DMS53 (cell line): ENCODE results near the gene TRANK1.
"Not testable (repeated sequence)": the region's sequence is repeated elsewhere in the genome, so short reads cannot be mapped to it uniquely, and the experiment has no call there.

Source experiments
- DNase-seq: peaks from one replicate; lab custom pipeline; 2025; lab: John Stamatoyannopoulos, UW

TRANK1 gene

DNA sequence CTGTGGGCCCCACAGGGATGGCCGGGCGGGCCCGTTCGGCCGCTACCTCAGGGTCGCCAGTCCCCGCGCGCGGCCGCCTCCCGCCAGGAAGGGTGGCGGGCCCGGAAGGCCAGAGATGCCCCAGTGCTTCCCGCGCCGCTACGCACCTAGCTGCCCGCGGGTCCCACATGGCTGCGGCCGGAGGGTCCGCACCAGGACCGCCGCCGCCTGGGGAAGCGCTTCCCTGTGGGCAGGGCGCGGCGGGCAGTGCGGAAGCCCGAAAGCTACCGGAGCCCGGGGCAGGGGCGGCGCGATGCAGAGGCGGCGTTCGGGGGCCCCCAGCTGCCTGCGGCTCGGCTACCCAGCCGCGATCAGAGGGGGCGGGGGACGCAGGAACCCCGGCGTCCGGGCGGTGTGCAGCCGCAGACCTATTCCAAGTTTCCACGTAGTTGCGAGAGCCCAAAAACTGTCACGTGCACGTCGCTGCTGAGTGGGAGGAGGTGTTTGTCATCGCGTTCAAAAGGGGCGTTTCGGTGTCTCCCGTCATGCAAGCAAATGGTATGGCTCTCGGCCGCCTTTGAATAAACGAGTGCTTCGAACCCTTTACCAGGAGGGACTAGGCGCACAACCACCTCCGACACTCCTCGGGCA lies at the start of gene TRANK1:
TRANK1 (minus strand) TSS at position 414 of the 630 bp plus-strand sequence; CDS start at position 169, 245 bp downstream.
- peak; percentile 45 for DNase-seq

DNA sequence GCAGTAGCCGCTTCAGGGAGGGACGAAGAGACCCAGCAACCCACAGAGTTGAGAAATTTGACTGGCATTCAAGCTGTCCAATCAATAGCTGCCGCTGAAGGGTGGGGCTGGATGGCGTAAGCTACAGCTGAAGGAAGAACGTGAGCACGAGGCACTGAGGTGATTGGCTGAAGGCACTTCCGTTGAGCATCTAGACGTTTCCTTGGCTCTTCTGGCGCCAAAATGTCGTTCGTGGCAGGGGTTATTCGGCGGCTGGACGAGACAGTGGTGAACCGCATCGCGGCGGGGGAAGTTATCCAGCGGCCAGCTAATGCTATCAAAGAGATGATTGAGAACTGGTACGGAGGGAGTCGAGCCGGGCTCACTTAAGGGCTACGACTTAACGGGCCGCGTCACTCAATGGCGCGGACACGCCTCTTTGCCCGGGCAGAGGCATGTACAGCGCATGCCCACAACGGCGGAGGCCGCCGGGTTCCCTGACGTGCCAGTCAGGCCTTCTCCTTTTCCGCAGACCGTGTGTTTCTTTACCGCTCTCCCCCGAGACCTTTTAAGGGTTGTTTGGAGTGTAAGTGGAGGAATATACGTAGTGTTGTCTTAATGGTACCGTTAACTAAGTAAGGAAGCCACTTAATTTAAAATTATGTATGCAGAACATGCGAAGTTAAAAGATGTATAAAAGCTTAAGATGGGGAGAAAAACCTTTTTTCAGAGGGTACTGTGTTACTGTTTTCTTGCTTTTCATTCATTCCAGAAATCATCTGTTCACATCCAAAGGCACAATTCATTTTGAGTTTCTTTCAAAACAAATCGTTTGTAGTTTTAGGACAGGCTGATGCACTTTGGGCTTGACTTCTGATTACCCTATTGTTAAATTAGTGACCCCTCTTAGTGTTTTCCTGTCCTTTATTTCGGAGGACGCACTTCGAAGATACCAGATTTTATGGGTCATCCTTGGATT lies 48.8 kb upstream of the TRANK1 start, which contains the start of gene MLH1:
MLH1 (plus strand) TSS at position 193 of the 958 bp plus-strand sequence; CDS start at position 223, 30 bp downstream.
- no peak for DNase-seq

DNA sequence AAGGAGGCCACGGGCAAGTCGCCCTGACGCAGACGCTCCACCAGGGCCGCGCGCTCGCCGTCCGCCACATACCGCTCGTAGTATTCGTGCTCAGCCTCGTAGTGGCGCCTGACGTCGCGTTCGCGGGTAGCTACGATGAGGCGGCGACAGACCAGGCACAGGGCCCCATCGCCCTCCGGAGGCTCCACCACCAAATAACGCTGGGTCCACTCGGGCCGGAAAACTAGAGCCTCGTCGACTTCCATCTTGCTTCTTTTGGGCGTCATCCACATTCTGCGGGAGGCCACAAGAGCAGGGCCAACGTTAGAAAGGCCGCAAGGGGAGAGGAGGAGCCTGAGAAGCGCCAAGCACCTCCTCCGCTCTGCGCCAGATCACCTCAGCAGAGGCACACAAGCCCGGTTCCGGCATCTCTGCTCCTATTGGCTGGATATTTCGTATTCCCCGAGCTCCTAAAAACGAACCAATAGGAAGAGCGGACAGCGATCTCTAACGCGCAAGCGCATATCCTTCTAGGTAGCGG lies 48.0 kb upstream of the TRANK1 start, which contains the start of gene EPM2AIP1:
EPM2AIP1 (minus strand) TSS at position 326 of the 520 bp plus-strand sequence; CDS start at position 272, 54 bp downstream.
- no peak for DNase-seq

DNA sequence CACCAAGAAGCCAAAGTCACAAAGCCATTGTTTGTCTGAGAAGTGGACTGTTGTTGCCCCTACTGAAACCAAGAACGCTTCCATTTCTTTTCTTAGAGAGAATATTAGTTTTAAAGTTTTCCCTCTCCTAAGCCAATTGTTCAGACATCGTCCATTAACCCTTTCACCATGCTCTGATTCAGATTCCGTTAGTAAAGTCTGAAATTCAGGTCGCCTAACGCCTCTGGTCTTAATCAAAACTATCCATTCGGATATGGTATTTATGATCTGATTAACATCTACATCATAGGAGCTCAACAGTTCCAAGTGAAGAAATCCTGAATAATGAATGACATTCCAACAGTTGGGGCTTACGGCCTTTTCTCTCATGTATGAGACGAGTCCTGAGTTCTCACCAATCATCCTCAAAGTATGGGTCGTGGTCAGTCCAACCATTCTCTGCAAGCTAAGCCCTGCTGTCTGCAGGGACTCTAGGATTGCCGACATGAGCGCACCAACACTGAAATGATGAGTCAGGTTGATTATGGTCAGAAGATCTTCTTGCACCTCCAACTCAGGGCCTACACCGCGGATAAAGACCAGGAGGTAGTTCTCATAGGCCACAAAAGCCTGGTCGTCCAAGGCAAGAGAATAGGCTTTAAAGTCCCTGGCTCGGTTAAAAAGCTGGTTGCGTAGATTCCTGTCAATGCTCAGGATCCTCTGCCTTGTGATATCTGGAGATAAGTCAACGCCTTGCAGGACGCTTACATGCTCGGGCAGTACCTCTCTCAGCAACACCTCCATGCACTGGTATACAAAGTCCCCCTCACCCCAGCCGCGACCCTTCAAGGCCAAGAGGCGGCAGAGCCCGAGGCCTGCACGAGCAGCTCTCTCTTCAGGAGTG lies 47.3 kb upstream of the TRANK1 start:
- DNase-seq: no peak

DNA sequence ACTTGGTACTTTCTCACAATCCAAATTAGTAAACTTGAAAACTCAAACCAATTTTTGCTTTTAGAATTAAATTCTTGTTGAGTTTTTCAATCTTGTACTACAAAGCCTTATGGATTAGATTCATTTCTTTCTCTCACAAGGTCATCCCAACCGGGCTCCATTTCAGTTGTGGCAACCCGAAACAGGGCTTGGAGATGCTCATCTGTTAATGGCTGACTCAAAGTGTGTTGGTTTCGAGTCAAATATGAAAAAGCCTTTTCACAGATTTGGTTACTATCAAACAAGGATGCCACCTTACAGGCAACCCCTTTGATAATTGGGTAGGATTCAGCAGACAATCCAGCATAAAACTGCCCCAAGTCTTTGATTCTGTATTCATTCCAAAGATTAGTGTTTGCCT lies 46.3 kb upstream of the TRANK1 start:
- no peak for DNase-seq

DNA sequence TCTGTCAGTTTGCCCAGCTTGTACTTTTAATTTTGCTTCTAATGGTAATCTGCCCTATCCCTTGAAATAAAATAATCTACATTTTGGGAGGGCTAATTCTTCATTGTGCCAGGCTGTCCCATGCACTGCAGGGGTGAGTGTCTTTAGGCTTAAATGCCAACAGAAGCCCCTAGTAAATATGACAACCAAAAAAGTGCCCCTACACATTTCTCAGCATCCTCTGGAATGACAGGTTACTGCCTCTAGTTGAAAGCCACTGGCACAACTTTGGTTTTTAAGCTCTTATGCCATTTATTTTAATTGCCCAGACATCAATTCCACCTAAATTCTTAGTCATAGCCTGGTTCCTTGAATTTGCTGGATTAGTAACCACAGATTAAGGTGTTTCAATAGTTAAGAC lies 44.7 kb upstream of the TRANK1 start:
- no peak for DNase-seq

DNA sequence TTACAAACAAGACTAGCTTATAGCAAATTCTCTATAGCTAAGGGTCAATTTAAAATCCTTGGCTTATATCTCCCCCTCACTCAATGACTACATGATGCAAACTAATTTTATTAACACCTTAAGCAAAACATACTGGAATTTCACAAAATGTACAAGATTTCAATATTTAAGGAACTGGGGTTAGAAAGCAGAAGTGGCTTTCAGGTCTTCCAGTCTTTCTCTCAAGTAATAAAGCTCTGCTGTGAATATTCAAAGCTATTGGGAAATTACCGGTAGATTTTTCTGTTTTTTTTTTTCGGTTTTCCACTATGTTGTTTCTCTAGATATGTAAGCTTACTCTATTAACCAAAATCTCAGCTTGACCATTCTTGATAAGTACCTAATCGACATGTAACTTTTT lies 44.2 kb upstream of the TRANK1 start:
- DNase-seq: no peak

DNA sequence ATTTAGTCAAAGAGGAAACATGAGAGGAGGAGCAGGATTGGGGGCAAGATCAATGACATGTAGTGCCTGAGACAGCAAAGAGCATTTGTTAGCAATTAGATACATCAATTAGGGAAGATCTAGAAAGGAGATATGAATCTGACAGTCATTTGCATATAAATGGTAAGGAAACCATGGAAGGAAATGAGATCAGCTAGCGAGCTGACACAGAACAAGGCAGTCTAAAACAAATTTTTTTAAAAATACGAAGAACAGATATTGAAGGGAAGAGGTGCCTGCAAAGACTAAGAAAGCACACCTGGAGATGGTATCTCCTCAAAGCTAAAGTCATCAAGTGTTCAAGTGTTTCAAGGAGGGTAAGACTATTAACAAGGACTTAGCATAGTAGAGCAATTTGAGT lies 43.5 kb upstream of the TRANK1 start:
- no peak for DNase-seq

DNA sequence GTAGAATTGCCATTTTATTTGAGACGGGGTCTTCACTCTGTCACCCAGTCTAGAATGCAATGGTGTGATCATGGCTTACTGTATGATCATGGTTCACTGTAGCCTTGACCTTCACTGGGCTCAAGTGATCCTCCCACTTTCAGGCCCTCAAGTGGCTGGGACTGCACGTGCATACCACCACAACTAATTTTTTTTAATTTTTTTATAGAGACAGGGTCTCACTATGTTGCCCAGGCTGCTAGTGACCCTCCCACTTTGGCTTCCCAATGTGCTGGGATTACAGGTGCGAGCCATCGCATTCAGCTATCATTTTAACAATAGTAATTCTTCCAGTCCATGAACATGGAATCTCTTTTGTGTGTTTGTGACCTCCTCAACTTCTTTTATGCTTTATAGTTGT lies 36.2 kb upstream of the TRANK1 start:
- DNase-seq: no peak

DNA sequence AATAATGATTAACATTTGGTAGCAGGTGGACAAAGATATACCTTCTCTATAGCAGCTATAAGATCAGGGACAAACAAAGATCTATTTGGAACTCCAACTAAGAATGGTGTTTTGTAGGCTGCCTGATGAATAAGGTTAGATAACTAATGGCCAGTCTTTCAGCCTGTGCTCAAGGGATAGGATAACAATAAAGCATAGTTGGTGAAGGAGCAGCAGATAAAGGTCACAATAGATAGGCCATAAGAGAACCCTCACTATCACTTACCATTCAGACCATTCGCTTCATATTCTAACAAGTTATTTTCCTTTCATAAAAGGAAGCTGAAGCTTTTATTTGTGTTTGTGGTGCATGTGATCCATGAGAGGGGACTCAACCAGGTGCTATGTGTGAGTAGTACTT lies 28.3 kb upstream of the TRANK1 start:
- no peak for DNase-seq

DNA sequence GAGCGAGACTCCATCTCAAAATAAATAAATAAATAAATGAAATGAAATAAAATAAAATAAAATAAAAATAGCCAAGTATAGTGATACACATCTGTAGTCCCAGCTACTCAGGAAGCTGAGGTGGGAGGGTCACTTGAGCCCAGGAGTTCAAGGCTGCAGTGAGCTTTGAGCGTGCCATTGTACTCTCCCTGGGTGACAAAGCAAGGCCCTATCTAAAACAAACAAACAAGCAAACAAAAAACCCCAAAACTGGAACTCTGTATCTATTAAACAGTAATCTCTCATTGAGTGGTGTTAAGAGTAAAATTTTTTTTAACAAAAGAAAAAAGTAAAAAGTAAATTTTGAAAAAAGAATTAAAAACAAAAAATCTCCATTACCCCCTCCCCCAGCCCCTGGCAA lies 27.3 kb upstream of the TRANK1 start:
- no peak for DNase-seq

DNA sequence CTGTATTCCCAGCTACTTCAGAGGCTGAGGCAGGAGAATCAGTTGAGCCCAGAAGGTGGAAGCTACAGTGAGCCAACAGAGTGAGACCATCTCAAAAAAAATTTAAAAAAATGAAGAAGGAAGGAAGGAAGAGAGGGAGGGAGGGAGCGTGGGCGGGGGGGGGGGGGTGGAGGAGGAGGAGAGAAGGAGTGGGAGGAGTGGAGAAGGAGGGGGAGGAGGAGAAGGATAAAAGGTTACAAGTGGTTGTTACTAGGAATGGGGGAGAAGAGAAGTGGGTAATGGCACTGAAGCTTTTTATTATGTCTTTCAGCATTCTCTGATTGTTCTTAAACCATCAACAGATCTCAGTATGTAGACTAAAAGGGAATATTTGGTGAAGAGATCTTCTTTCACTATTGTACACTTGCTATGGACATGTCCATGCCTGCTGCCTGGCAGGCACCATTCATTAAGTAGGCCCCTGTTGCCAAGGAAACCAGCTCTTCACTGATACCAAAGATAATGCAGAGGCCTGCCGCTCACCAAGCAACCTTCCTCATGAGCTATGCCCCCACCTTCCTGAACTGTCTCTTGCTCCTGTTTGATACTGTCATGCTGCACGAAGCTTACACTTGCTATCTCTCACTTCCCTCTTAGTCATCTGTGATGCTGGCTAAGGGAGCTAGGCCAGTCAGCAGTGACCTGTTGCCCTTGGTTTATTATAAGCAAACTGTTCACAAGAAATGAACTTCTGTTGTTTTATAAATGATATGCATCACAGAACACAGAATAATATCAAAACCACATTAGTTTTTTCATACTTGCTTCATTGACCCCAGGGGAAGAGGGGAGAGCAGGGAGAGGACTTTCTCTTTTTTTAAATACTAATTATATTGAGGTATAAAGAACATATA lies 24.9 kb upstream of the TRANK1 start:
- peak; percentile 92 for DNase-seq

DNA sequence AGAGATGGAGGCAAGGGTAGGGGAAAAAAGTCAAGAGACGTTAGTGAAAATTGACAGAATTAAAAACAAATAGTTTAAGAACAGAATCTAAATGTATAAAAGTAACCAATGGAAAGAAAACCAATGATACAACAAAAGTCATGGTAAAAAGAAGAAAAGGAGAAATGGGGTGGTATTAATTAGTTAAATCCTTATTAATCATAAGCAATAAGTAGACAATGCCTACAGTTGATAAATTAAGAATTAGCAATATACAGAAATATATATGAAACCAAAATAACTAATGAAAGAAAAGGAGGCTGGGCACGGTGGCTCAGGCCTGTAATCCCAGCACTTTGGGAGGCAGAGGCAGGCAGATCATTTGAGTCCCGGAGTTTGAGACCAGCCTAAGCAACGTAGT lies 24.2 kb upstream of the TRANK1 start:
- no peak for DNase-seq

DNA sequence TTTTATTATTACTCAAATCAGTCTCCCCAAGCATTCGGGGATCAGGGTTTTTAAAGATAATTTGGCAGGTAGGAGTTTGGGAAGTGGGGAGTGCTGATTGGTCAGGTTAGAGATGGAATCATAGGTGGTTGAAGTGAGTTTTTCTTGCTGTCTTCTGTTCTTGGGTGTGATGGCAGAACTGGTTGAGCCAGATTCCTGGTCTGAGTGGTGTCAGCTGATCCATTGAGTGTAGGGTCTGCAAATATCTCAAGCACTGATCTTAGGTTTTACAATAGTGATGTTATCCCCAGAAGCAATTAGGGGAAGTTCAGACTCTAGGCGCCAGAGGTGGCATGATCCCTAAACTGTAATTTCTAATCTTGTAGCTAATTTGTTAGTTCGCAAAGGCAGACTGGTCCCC lies 20.6 kb upstream of the TRANK1 start:
- peak; percentile 76 for DNase-seq

DNA sequence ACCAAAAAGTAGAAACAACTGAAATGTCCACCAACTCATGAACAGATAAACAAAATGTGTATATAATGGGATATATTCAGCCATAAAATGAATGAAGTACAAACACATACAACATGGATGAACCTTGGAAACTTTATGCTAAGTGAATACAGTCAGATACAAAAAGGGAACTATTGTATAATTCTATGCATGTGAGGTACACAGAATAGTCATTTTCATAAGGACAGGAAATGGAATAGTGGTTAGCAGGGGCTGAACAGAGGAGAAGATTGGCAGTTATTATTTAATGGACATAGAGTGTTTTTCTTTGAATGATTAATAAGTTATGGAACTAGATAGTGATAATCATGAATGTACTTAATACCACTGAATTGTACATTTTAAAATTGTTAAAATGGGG lies 20.0 kb upstream of the TRANK1 start:
- no peak for DNase-seq

DNA sequence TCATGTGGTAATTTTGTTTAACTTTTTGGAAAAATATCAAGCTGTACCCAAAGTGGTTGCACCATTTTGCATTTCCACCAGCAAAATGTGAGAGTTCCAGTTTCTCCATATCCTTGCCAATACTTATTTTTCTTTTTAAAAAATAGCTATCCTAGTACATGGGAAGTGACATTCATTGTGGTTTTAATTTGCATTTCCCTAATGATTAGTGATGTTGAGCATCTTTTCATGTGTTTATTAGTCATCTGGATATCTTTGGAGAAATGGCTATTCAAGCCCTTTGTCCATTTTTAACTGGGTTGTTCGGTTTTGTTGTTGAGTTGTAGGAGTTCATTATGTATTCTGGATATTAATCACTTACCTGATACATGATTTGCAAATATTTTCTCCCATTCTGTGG lies 19.5 kb upstream of the TRANK1 start:
- no peak for DNase-seq

DNA sequence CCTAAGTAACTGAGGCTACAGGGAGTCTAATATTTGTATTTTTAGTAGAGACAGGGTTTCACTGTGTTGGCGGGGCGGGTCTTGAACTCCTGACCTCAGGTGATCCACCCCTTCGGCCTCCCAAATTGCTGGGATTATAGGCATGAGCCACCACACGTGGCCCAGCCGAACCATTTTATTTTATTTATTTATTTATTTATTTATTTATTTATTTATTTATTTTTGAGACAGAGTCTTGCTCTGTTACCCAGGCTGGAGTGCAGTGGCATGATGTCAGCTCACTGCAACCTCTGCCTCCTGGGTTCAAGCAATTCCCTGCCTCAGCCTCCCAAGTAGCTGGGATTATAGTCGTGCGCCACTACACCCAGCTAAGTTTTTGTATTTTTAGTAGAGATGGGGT lies 18.2 kb upstream of the TRANK1 start:
- not testable (repeated sequence) for DNase-seq

DNA sequence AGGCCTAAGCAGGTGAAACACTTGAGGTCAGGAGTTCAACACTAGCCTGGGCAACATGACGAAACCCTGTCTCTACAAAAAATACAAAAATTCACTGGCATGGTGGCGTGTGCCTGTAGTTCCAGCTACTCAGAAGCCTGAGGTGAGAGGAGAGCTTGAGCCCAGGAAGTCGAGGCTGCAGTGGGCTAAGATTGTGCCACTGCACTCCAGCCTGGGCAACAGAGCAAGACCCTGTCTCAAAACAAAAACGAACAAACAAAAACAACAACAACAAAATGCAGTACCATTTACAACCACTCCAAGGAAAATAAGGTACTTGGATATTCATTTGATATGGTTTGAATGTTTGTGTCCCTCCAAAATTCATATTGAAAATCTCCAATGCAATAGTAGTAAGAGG lies 15.6 kb upstream of the TRANK1 start:
- no peak for DNase-seq

DNA sequence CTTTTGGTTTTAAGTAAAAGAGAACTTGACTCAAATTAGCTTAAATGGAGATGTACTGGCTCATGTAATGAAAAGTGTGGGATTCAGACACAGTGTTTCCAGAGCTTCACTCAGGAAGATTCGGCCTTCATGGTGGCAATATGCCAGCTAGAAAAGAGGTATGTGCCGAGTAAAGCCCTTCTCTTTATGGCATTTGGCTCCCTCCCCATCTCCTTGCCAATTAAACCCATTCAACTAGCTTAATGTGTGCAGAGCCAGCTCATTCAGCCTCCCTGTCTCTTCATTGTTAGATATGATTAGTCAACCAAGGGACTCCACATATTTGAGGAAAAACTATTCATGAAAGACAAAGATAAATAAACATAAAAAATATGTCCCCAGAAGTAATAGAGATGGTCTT lies 15.0 kb upstream of the TRANK1 start:
- no peak for DNase-seq

DNA sequence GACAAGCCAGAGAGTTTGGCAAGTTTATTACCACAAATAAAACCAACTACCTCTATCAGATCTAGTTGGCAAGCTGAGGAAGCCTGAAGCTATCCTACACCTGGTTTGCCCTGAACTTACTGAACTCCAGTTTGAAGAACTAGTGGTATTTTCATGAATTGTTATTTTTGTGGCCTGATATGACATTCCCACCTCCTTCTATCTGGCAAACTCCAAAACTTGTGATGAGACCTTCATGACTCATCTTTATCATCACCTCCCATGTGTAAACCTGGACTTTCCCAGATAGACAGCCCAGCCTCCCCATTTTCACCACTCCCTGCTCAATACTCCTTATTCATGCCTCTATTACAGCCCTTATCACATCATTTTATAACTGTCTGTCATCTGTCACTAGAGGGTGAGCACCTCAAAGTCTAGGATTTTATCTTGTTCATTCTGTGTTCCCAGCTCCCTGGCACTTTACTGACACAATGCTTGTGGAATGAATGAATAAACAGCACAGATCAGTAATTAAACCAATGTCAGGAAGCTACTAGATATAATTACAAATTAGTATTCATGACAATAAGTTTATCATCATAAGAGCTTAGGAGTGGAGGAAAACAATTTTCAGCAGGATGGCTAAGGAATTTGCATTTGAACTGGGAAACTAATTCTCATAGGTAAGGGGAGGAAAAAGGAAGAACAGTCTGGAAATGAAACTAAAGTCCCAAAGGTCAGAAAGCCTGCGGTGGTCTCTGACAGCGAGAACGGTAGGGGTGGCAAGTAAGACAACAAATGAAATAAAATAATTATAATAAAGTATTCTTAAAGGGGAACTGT lies 13.2 kb upstream of the TRANK1 start:
- DNase-seq: peak; percentile 1
